K562 (cell line): Measurements from ENCODE around the gene PSAP. TPM values are rescaled to one million over a fixed set of nuclear protein-coding genes. Genes with fewer than 3 reads are reported as not detected.

ENCODE experiments used
- ATAC-seq: fragments of 200-7000 bp; cut with Tn5 transposase; 3 replicates; pipeline ENCODE4 v1.9.1; 2020; ENCODE audit warnings: moderate library complexity
- BruUV-seq: library from RNA; stranded (reverse); fragments of 400-500 nt; replicated peaks from 2 replicates; lab custom pipeline; 2021; lab: Mats Ljungman, UMichigan
- CTCF ChIA-PET: fragments of 300-600 bp; formaldehyde crosslinking; extraction: SDS; loops from one replicate; lab custom pipeline; 2021; ENCODE audit warnings: low intra/inter-chr PET ratio; lab: Yijun Ruan, JAX
- POLR2A ChIA-PET: fragments of 300-600, 350-650 bp; sonication (Branson Sonifier 250); formaldehyde crosslinking; extraction: SDS; loops from one replicate; lab custom pipeline; 2021; ENCODE audit warnings: antibody characterized with exemption, inconsistent platforms; lab: Yijun Ruan, JAX
- DNase-seq, 4 experiments: peaks; one replicate each; pipeline versions ENCODE4 v3.0.0 to v3.0.0-alpha.2; 2011 to 2018; ENCODE audit warnings: low spot score in 3 of 4, mixed read lengths in 3 of 4; ENCODE audit errors: extremely low read depth in 1 of 4
- FAIRE-seq: peaks from 2 replicates; lab custom pipeline; 2011; peaks lifted over from hg19 to GRCh38; lab: Jason Lieb, UNC
- H2AFZ ChIP-seq: 2 replicates; pipeline ENCODE4 v1.6.0; 2011; ENCODE audit warnings: low read depth, low read length, control low read depth, inconsistent platforms
- H3K27ac ChIP-seq: fragments of 200-600 bp; 3 replicates; pipeline ENCODE4 v1.8.0; 2011; ENCODE audit warnings: low read depth, mild to moderate bottlenecking, control low read depth, inconsistent platforms, low read length, moderate library complexity, mixed read lengths; ENCODE audit errors: extremely low read depth
- H3K27me3 ChIP-seq, 2 experiments: fragments of 300-600 bp in 1 of 2; 2 replicates in 1 of 2; 3 replicates in 1 of 2; pipeline versions ENCODE4 v1.6.0 to v1.8.0; 2011; ENCODE audit warnings: inconsistent platforms in 2 of 2, low read length in 2 of 2, mild to moderate bottlenecking in 1 of 2, mixed read lengths in 1 of 2, moderate library complexity in 1 of 2; ENCODE audit not compliant: control insufficient read depth in 2 of 2, insufficient read depth in 2 of 2
- H3K36me3 ChIP-seq: fragments of 300-600 bp; 3 replicates; pipeline ENCODE4 v1.8.0; 2011; ENCODE audit warnings: mild to moderate bottlenecking, low read length, inconsistent platforms; ENCODE audit not compliant: control insufficient read depth, insufficient read depth
- H3K4me1 ChIP-seq, 2 experiments: fragments of 200-600 bp in 1 of 2; replicated peaks in 1 of 2; 2 replicates in 1 of 2; 3 replicates in 1 of 2; pipeline versions ENCODE4 v1.5.1 to v1.8.0; 2011; ENCODE audit warnings: inconsistent platforms in 2 of 2, low read length in 2 of 2, mild to moderate bottlenecking in 1 of 2, mixed read lengths in 1 of 2, moderate library complexity in 1 of 2; ENCODE audit not compliant: control insufficient read depth in 2 of 2, insufficient read depth in 2 of 2
- H3K4me2 ChIP-seq: 2 replicates; pipeline ENCODE4 v1.6.1; 2011; ENCODE audit warnings: low read length, control low read depth, inconsistent platforms, mixed read lengths; ENCODE audit not compliant: insufficient read depth
- H3K4me3 ChIP-seq: fragments of 200-600 bp; sonication (generic), shearing (Covaris generic); 2 replicates; pipeline ENCODE4 v1.5.1; 2016; ENCODE audit warnings: control low read depth, inconsistent platforms
- H3K79me2 ChIP-seq: fragments of 200-600 bp; 3 replicates; pipeline ENCODE4 v1.8.0; 2011; ENCODE audit warnings: low read length, inconsistent platforms; ENCODE audit not compliant: control insufficient read depth, insufficient read depth
- H3K9ac ChIP-seq, 2 experiments: 2 replicates each; pipeline versions ENCODE4 v1.6.0 to v1.6.1; 2011; ENCODE audit warnings: low read depth in 2 of 2, low read length in 2 of 2, control low read depth in 1 of 2, inconsistent platforms in 1 of 2, mild to moderate bottlenecking in 1 of 2, mixed read lengths in 1 of 2; ENCODE audit not compliant: insufficient read depth in 1 of 2
- H3K9me1 ChIP-seq: one replicate; pipeline ENCODE4 v1.6.0; 2011; ENCODE audit warnings: inconsistent platforms, mild to moderate bottlenecking, low read length, moderate library complexity; ENCODE audit not compliant: control insufficient read depth, insufficient read depth
- H3K9me3 ChIP-seq: replicated peaks from 2 replicates; pipeline ENCODE4 v1.5.1; 2011; ENCODE audit warnings: low read depth, low read length, inconsistent platforms; ENCODE audit not compliant: control insufficient read depth, insufficient read depth
- H4K20me1 ChIP-seq: replicated peaks from 2 replicates; pipeline ENCODE4 v1.6.1; 2011; ENCODE audit warnings: low read length, inconsistent platforms, mixed read lengths; ENCODE audit not compliant: control insufficient read depth, insufficient read depth
- EGR1 ChIP-seq: fragments of 450-650 bp; conservative IDR thresholded peaks from 2 replicates; pipeline ENCODE4 v1.6.1; 2017; ENCODE audit warnings: mild to moderate bottlenecking
- HMG20B ChIP-seq: fragments of 250-450 bp; sonication (Bioruptor Pico); IDR thresholded peaks from 2 replicates; pipeline ENCODE4 v1.5.0; 2021; ENCODE audit warnings: mild to moderate bottlenecking
- HNRNPUL1 ChIP-seq: fragments of 200-400 bp; formaldehyde crosslinking; IDR thresholded peaks from 2 replicates; pipeline ENCODE4 v1.6.1; 2017; ENCODE audit warnings: low read length
- KAT7 ChIP-seq: sonication (generic); formaldehyde crosslinking; IDR thresholded peaks from 2 replicates; pipeline ENCODE4 v1.8.0; 2022; ENCODE audit warnings: missing genetic modification reagents, mild to moderate bottlenecking, borderline replicate concordance
- NR3C1 ChIP-seq: sonication (generic); formaldehyde crosslinking; IDR thresholded peaks from 2 replicates; pipeline ENCODE4 v1.8.1; 2022; ENCODE audit warnings: missing genetic modification reagents
- POLR2G ChIP-seq: fragments of 200-400 bp; formaldehyde crosslinking; IDR thresholded peaks from 2 replicates; pipeline ENCODE4 v1.6.1; 2017; ENCODE audit warnings: low read depth, mild to moderate bottlenecking, antibody characterized with exemption, low read length, moderate library complexity
- SP2 ChIP-seq: IDR thresholded peaks from 2 replicates; pipeline ENCODE4 v1.6.1; 2011; ENCODE audit warnings: mild to moderate bottlenecking, low read depth, low read length, moderate library complexity; ENCODE audit not compliant: poor library complexity, severe bottlenecking; ENCODE audit errors: extremely low read depth
- ZBTB40 ChIP-seq, 2 experiments: fragments of 450-650 bp in 1 of 2; sonication (generic) in 1 of 2; formaldehyde crosslinking in 1 of 2; IDR thresholded peaks; 2 replicates each; pipeline versions ENCODE4 v1.7.1 to v1.9.0; 2016 to 2022; ENCODE audit warnings: inconsistent platforms in 1 of 2, mild to moderate bottlenecking in 1 of 2, missing genetic modification reagents in 1 of 2
- ZNF384 ChIP-seq: IDR thresholded peaks from 2 replicates; pipeline ENCODE4 v1.6.1; 2012; ENCODE audit warnings: low read depth, low read length, improper control_type of control experiment
- ZNF431 ChIP-seq: sonication (generic); formaldehyde crosslinking; IDR thresholded peaks from 2 replicates; pipeline ENCODE4 v1.8.0; 2022; ENCODE audit warnings: mild to moderate bottlenecking, missing genetic modification reagents
- ZNF57 ChIP-seq: fragments of 450-650 bp; formaldehyde crosslinking; IDR thresholded peaks from 2 replicates; pipeline ENCODE4 v1.4.0; 2020; ENCODE audit warnings: mild to moderate bottlenecking, moderate library complexity
- WGBS: fragments of 100-300 bp; shearing (Covaris generic); methylation state at CpG from one replicate; pipeline ENCODE4 v1.1.6; 2016; ENCODE audit warnings: low coverage, mixed read lengths; ENCODE audit not compliant: insufficient coverage; ENCODE audit errors: missing lambda C conversion rate; 5-methylcytosine and 5-hydroxymethylcytosine counted together
- in situ Hi-C: fragments of 300-500 bp; cut with MboI; formaldehyde crosslinking; loops from 4 replicates; pipeline ENCODE4 v1.15.0; 2018; ENCODE audit warnings: inconsistent platforms, mixed read lengths
- intact Hi-C: fragments of 100-400 bp; cut with micrococcal nuclease; formaldehyde crosslinking; loops from 2 replicates; pipeline ENCODE4 v1.14.2; 2022
- polyA plus RNA-seq, 8 experiments: library from polyadenylated mRNA; depleted of rRNA in 4 of 8; stranded (reverse) in 5 of 8; unstranded in 3 of 8; fragments of >200 nt; fragmentation: Nextera tagmentation in 2 of 8; fragmentation: Illumina TruSeq in 1 of 8; extraction: Ambion mirVana in 2 of 8; extraction: Trizol in 1 of 8; gene quantifications; 2 replicates each; pipeline versions ENCODE4 v1.2.1 to v1.2.3, GENCODE V29; 2011 to 2014; ENCODE audit warnings: inconsistent platforms in 1 of 8, missing spikeins in 1 of 8
- total RNA-seq, 7 experiments: library from RNA; depleted of rRNA in 6 of 7; stranded (reverse); fragments of >200 nt in 6 of 7; fragmentation: Illumina TruSeq in 2 of 7; extraction: Trizol in 2 of 7; gene quantifications; 2 replicates each; pipeline versions ENCODE4 v1.2.1 to v1.2.3, GENCODE V29; 2011 to 2021; ENCODE audit warnings: low replicate concordance in 1 of 7

Gene PSAP
- total and polyA plus RNA-seq, 9 of the 15 experiments (the other 6 are each of a cell fraction or from before 2014, with no cell fraction given), result 245 to 700 (median 429) TPM

- in situ Hi-C loops (loop anchor here (10.0 kb wide), 1 partner anchor 433 kb away; no protein-coding TSS in a partner anchor), intact Hi-C loops (no loop called here)
- 90% methylated on average over 9 of the region's 9 CpGs for WGBS
- H2AFZ ChIP-seq, result no peak overlapping the region
- DNase-seq (no peak), FAIRE-seq (no peak), ATAC-seq (no peak)
- peaks cover 0 to 17% of the 10 kb centered on the region in 2 experiments; a peak in 1 of 5 replicates for H3K4me1 ChIP-seq
- H3K36me3 ChIP-seq, result peaks cover 86% of the 10 kb centered on the region
- no TSS peak for BruUV-seq
- H3K27me3 ChIP-seq, result no peaks in the 10 kb centered on the region
- H3K4me2 ChIP-seq, result no peak overlapping the region
- no peaks in the 10 kb centered on the region; the same call in 1 of the 2 replicates for H4K20me1 ChIP-seq
- ChIA-PET CTCF (no interaction called here), POLR2A (interaction anchor here (0.6 to 1.6 kb wide), 6 partner anchors 9 to 169 kb away, joined by 3 to 5 read pairs (median 4); no protein-coding TSS in a partner anchor)
- H3K9me1 ChIP-seq, result no peaks in the 10 kb centered on the region
- H3K79me2 ChIP-seq, result no peaks in the 10 kb centered on the region
- no peak overlapping the region for H3K27ac ChIP-seq
- H3K9me3 ChIP-seq, result no peaks in the 10 kb centered on the region
- H3K4me3 ChIP-seq, result no peak overlapping the region
- peak overlapping the region in 1 of 2 experiments; percentile 27; a peak in 2 of 4 replicates for H3K9ac ChIP-seq
- TF ChIP-seq ZNF384, result no peak
- TF ChIP-seq ZBTB40 (IDR thresholded peaks at IDR 0.05), result no peak
- no peak for TF ChIP-seq ZBTB40 (CRISPR knock-in tag; IDR thresholded peaks at IDR 0.05)
- TF ChIP-seq SP2, result no peak
- TF ChIP-seq HNRNPUL1, result no peak
- TF ChIP-seq ZNF431 (CRISPR knock-in tag), result no peak
- no peak for TF ChIP-seq NR3C1 (CRISPR knock-in tag)
- 0 out of 2 replicates have a peak, but pooled peaks have one; percentile 32 for TF ChIP-seq KAT7 (CRISPR knock-in tag)
- TF ChIP-seq EGR1, result no peak
- TF ChIP-seq POLR2G, result peak; percentile 71
- no peak for TF ChIP-seq ZNF57 (CRISPR knock-in tag)
- TF ChIP-seq HMG20B (CRISPR knock-in tag), result no peak
Observed at GRCh38 chr10:71817831-71818655, 33.0 kb downstream of the PSAP start.
